Common myeloid progenitor, CD34-positive (primary cell): ENCODE measurements around the gene ACTA2.

Experiments
- CTCF ChIA-PET: fragments of 350-600 bp; sonication (Branson Sonifier 250); formaldehyde crosslinking; loops from one replicate; lab custom pipeline; 2021; ENCODE audit warnings: antibody characterized with exemption; lab: Charles Lee
- POLR2A ChIA-PET: fragments of 350-600 bp; sonication (Branson Sonifier 250); formaldehyde crosslinking; loops from one replicate; lab custom pipeline; 2021; ENCODE audit warnings: antibody characterized with exemption; lab: Charles Lee
- DNase-seq, 3 donors: peaks; one replicate each; pipeline versions ENCODE4 v3.0.0 to v3.0.0-alpha.2; 2013
- H3K27ac ChIP-seq, 2 experiments: 1 replicate in 1 of 2; 2 replicates in 1 of 2; pipeline ENCODE4 v1.7.0; 2013; ENCODE audit warnings: inconsistent platforms in 2 of 2, low read length in 2 of 2, mild to moderate bottlenecking in 2 of 2, low read depth in 1 of 2, moderate library complexity in 1 of 2; ENCODE audit not compliant: severe bottlenecking in 2 of 2, insufficient read depth in 1 of 2, poor library complexity in 1 of 2
- H3K27me3 ChIP-seq, 5 experiments: replicated peaks in 2 of 5; 1 replicate in 3 of 5; 2 replicates in 2 of 5; pipeline versions ENCODE4 v1.6.1 to v1.7.0; 2013; ENCODE audit warnings: low read length in 4 of 5, mild to moderate bottlenecking in 2 of 5, moderate library complexity in 2 of 5, inconsistent platforms in 1 of 5; ENCODE audit not compliant: insufficient read depth in 5 of 5, control insufficient read depth in 4 of 5
- H3K36me3 ChIP-seq, 4 experiments: 1 replicate in 2 of 4; 2 replicates in 2 of 4; pipeline versions ENCODE4 v1.6.1 to v1.7.0; 2013; ENCODE audit warnings: low read length in 3 of 4, control low read depth in 1 of 4, mild to moderate bottlenecking in 1 of 4; ENCODE audit not compliant: control insufficient read depth in 4 of 4, insufficient read depth in 4 of 4
- H3K4me1 ChIP-seq, 4 experiments: 1 replicate in 3 of 4; 2 replicates in 1 of 4; pipeline versions ENCODE4 v1.6.1 to v1.7.1; 2013; ENCODE audit warnings: low read length in 3 of 4, mild to moderate bottlenecking in 3 of 4, control low read depth in 1 of 4, inconsistent platforms in 1 of 4, moderate library complexity in 1 of 4; ENCODE audit not compliant: control insufficient read depth in 4 of 4, insufficient read depth in 4 of 4; ENCODE audit errors: control extremely low read depth in 1 of 4
- H3K4me3 ChIP-seq, 7 experiments: 1 replicate in 4 of 7; 2 replicates in 3 of 7; pipeline versions ENCODE4 v1.5.1 to v1.7.0; 2013; ENCODE audit warnings: mild to moderate bottlenecking in 7 of 7, low read length in 6 of 7, moderate library complexity in 6 of 7, inconsistent platforms in 2 of 7, low read depth in 2 of 7, control low read depth in 1 of 7; ENCODE audit not compliant: insufficient read depth in 4 of 7, control insufficient read depth in 1 of 7; ENCODE audit errors: extremely low read depth in 1 of 7
- H3K9me3 ChIP-seq, 5 experiments: 1 replicate in 4 of 5; 2 replicates in 1 of 5; pipeline versions ENCODE4 v1.6.1 to v1.7.1; 2013; ENCODE audit warnings: low read length in 4 of 5, mild to moderate bottlenecking in 2 of 5, inconsistent platforms in 1 of 5, low read depth in 1 of 5, moderate library complexity in 1 of 5; ENCODE audit not compliant: control insufficient read depth in 4 of 5, insufficient read depth in 2 of 5; ENCODE audit errors: control extremely low read depth in 1 of 5

Gene ACTA2

GRCh38 chr10:88886557-88886956 is 66.0 kb downstream of the ACTA2 start:
- H3K27me3 ChIP-seq: no peaks in the 10 kb centered on the region
- peaks cover 0 to 3% (median under 1%) of the 10 kb centered on the region in 4 experiments for H3K36me3 ChIP-seq
- DNase-seq: peak in 2 of 3 donors; percentile 43 to 50
- no peaks in the 10 kb centered on the region for H3K9me3 ChIP-seq
- no peak overlapping the region for H3K27ac ChIP-seq
- H3K4me1 ChIP-seq: peaks cover 8 to 17% (median 15%) of the 10 kb centered on the region in 4 experiments
- no peak overlapping the region for H3K4me3 ChIP-seq
- POLR2A ChIA-PET: no interaction called here
- CTCF ChIA-PET: interaction anchor here (0.6 to 4.3 kb wide), 3 partner anchors 9 to 102 kb away, joined by 3 to 16 read pairs (median 5); no protein-coding TSS in a partner anchor
